HG02571 (cell line): Measurements from ENCODE around the gene SPATS2L.

ENCODE experiments used
- ATAC-seq: cut with Tn5 transposase; IDR thresholded peaks from one replicate; pipeline ENCODE4 v1.9.1; 2021; ENCODE audit warnings: mild to moderate bottlenecking, moderate library complexity; ENCODE audit not compliant: unreplicated experiment

SPATS2L gene

GRCh38 chr2:200297100-200297499 is 9.4 kb upstream of the SPATS2L start:
- ATAC-seq, result no peak

GRCh38 chr2:200297989-200298388 is 8.5 kb upstream of the SPATS2L start:
- no peak for ATAC-seq

DNA sequence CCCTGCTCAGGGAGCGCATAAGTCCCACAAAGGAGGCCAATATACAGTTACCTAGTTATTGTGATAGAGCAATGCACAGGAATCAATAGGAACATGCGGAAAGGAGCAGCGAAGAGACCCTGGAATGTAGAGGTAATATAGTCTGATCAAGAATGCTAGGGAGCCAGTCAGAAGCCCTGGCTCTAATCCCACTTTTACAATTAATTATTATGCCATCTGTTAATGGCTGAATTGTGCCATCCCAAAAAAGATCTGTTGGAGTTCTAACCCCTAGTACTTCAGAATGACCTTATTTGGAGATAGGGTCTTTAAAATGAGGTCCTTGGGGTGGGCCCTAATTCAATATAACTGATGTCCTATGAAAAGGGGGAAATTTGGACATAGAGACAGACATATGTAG is 7.7 kb upstream of the SPATS2L start:
- ATAC-seq, result no peak

DNA sequence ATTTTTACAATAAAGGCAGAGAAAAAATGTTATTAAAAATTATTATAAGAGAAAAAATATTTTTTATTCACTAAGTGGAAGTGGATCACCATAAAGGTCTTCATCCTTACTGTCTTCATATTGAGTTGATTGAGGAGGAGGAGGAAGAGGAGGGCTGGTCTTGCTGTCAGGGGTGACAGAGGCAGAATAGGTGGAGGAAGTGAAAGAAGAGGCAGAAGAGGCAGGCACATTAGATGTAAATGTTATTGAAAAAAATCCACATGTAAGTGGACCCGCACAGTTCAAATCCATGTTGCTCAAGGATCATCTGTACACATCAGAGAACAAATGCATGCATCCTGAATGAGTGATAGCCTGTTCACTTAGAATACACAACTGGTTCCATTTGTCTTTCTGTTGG is 6.4 kb upstream of the SPATS2L start:
- no peak for ATAC-seq

DNA sequence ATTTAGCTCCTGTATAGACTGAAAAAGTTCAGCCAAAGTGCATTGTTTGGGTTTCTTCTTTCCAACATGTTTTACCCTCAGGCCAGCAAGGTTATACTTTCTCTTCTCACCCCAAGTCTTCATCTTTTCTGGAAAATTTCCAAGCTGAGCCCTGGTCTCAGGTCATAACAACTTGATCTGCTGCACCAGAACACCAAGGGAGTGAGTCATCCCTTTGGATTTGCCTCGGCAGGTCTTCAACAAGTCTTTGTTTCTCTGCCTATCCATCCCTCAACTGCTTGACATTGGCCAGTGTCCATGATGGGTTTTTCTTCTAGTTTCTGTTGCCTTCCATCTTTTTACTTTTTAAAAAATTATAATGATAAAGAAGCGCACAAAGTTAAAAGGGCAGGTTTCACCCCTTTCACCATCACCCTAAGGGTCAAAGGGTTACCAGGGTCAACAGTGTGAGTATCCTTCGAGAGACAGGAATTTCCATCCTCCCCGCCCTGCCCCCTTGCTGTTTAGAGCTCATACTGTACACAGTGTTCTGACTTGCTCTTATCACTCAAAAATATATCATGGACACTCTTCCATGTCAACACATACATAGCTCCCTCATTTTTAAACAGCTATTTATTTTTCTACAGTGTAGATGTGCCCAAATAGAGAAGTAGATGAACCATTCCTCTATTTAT is 5.7 kb upstream of the SPATS2L start:
- no peak for ATAC-seq

GRCh38 chr2:200301953-200302858 is 4.3 kb upstream of the SPATS2L start:
- no peak for ATAC-seq

DNA sequence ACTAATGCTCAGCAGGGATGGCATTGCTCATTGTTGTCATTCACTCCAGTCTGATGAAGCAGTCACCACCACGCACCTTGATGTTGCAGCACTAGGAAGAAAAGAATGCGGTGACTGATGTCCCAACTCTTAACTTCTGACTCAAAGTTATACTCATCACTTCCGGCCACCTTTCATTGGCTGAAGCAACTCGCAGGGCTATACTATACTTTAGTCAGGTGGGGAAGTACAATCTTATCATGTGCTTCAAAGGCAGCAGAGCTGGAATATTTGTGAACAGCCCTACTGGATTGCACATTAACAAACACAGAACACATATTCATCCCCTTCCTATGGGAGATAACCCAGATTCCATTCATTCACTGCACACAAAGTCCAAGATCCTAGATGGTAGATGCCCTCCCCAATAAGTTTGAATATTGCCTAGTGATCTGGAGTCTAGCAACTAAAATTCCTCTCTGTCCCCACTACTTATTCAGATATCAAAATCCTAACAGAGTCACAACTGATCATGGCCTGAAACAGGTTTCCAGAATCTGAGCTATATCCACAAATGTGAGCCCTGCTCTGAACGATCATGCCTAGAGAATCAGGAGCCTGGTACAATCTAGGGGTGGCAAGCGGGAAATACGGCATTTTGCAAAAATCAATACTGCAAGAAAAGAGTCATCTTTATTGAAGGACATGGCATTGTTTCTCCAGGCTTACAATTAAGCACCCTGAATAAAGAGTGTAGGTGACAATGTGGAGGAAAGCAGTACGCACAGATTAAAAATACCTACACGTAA is 3.4 kb upstream of the SPATS2L start:
- ATAC-seq, result no peak

DNA sequence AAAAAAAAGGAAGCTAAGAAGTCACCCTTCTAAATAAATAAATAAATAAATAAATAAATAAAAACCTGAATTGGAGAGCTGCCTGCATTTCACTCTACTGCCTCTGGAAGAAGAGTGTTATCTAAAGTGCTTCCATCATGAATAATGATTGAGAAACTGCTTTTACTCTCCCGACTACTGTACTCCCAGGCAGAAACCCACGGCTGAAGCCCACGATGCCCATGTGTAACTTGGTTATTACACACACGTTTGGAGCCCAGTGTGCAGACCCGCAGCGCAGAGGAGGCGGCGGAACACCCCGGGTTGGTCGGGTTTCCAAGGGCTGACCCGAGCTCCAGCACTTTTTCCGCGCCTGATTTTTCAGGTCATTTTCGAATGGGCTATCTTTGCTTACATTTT is 697 bp upstream of the SPATS2L start:
- no peak for ATAC-seq

DNA sequence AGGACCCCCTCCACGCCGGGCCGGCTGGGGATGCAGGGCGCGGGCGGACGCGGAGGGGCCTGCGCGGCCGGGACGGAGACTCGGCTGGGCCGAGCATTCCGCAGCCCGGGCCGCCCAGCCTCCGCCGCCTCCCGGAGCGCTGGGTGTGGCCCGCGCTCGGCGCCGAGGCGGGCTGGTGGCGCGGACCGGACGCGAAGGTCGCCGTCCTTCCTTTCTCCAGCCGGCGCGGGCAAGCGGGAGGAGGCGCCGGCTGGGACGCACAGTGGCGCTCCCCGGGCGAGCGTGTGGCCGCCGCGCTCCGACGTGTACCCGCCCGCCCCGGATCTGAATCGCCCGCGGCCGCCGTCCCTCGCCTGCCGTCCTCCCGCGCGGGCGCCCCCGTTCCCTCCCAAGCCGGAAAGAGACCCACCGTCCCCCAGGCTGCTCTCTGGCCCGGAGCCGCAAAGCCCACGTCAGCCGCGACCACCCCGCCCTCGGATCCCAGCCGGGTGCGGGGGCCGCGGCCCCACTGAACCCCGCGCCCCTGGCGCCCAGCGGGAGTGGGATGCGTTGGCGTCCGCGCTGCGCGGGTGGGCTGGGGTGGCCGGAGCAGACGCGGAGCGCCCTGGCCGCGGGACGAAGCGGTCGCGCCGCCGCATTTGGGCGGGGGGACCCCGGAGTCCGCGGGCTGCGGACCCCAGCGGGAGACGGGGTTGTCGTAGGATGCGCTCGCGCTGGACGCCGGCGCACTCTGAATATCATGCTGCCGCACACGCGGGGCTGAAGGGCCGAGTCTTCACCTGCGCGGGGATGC is 634 bp downstream of the SPATS2L start:
- peak; percentile 61 for ATAC-seq

DNA sequence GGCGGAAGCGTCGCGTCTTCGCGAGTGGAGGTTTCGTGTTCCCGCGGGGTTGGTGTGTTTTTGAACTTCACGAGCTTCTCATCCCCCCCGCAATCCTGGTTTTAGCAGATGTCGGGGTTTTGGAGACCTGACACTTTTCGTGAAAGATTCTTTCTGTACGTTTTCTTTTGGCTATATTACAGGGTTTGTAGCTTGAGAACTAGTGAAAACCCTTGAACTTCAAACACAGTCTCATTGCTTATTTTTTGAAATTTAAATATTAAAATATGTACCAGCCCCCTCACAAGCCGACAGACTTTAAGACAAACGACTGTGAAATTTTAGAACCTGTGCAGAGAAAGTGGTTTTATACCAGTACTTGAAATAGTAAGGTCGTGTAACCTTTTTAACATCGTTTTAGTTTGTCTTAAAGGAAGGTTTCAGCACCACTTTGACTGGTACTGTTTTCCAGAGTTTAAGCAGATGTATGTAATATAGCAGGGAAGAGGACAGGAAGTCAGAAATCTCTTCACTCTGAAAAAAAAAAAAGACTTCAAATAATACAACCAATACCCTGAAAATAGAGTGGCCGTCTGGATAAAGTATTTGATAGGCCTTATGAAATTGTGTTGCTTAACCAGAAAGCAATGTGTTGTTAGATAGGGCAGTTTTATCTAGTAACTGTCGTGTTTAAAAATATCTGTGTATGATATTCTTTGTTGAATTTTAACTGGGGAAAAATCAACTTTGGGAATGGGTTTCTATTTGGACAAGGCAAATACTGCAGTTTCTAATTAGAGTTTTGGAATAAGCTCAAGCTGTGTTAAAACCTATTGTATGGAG is 1.4 kb downstream of the SPATS2L start:
- ATAC-seq, result no peak

- no peak for ATAC-seq
Observed at GRCh38 chr2:200308546-200309295, 2.2 kb downstream of the SPATS2L start.

GRCh38 chr2:200309296-200310049 is 3.0 kb downstream of the SPATS2L start:
- no peak for ATAC-seq

GRCh38 chr2:200310545-200310971 is 4.1 kb downstream of the SPATS2L start:
- ATAC-seq, result no peak

GRCh38 chr2:200311139-200311538 is 4.6 kb downstream of the SPATS2L start:
- no peak for ATAC-seq

DNA sequence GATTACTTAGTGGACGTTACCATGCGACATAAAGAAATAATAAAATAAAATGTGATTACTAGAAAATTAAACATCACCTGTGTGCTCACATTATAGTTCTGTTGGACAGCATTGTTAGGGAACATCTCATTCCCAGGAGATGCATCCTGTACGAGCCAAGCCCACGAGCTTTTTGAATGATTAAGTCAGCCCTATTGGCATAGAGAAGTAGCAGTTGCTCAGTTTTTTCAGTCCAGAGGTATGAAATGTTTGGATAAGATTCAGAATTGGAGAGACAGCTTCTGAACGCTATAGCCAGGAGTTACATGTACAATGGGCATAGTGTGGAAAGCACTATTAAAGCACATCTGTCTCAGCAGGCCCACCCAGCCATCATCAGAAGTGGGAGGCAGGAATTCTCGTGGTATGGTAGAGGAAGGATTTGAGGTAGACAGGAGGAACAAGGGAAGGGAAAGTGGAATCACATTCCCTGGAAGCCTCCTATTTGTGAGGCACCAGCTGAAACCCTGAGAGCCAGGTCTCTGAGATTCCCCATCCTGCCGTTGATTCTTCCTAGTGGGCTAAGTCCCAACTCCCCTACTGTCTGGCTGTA is 8.6 kb downstream of the SPATS2L start:
- ATAC-seq, result no peak

GRCh38 chr2:200317975-200318374 is 11.5 kb downstream of the SPATS2L start:
- ATAC-seq, result no peak

GRCh38 chr2:200318940-200319435 is 12.5 kb downstream of the SPATS2L start:
- ATAC-seq, result no peak
